Vein endothelial cell (primary cell): Measurements from ENCODE around the gene KATNAL1. TPM values are rescaled to one million over a fixed set of nuclear protein-coding genes. Genes with fewer than 3 reads are reported as not detected.

ENCODE experiments used
- small RNA-seq: library from RNA; depleted of rRNA; stranded (forward); fragments of <200 nt; gene quantifications from one replicate; pipeline ENCODE3, GENCODE V24; 2012
- total RNA-seq: library from RNA; depleted of rRNA; stranded (reverse); fragments of >200 nt; gene quantifications from 2 replicates; pipeline ENCODE4 v1.2.3, GENCODE V29; 2012

KATNAL1 gene
- total RNA-seq = 17.0 and 27.6 TPM in 2 replicates

GRCh38 chr13:30307194-30307970 is at the start of gene KATNAL1:
Gene KATNAL1, minus strand, starts transcription at chr13:30307551. Its CDS starts 23,774 bp downstream, at chr13:30283777.

Small RNA genes within 50 kb of the gene (small RNA-seq; reads per million reads assigned to genes)
- not detected for gene RNU6-64P

Other genes with a start within 250 kb of the KATNAL1 start
- gene UBE2L5, start 114.9 kb upstream of the KATNAL1 start, total RNA-seq = not detected in 2 replicates
- 142 and 390 TPM in 2 replicates for gene HMGB1, start 158.4 kb upstream of the KATNAL1 start, total RNA-seq